GM10266 (cell line): ENCODE results near the gene OR4E1.

Experiments
- DNase-seq: peaks from one replicate; pipeline ENCODE4 v3.0.0; 2012; ENCODE audit errors: extremely low spot score
- TF ChIP-seq, protein P1 (sequence below): IDR thresholded peaks from 2 replicates; pipeline ENCODE4 v1.5.1; 2012; ENCODE audit warnings: mild to moderate bottlenecking, low read depth; ENCODE audit not compliant: control insufficient read depth, insufficient read depth; ENCODE audit errors: missing control alignments

Gene OR4E1, protein sequence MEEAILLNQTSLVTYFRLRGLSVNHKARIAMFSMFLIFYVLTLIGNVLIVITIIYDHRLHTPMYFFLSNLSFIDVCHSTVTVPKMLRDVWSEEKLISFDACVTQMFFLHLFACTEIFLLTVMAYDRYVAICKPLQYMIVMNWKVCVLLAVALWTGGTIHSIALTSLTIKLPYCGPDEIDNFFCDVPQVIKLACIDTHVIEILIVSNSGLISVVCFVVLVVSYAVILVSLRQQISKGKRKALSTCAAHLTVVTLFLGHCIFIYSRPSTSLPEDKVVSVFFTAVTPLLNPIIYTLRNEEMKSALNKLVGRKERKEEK

DNA sequence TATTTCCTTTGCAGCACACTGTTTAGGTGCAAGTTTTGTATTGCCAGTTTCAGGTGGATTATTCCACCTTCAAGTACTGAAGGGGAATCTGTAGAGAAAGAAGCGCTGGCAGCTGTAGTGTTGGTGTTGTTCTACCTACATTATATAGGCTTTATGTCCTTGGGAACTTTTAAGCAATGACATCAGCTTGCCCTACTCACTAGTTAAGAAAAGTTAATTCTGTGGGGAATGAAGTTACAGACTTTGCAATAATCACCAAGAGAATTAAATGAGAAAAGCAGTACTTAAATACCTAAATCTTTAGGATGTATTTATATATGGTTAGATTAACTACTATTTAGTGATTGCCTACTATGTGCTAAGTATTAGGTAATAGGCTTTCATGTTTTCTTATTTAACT, at the start of gene OR4E1:
Gene OR4E1 (minus strand): TSS at position 101 of the 400 bp plus-strand sequence. CDS start 2,883 bp downstream, outside the sequence.
- DNase-seq: no peak
- TF ChIP-seq, protein P1, sequence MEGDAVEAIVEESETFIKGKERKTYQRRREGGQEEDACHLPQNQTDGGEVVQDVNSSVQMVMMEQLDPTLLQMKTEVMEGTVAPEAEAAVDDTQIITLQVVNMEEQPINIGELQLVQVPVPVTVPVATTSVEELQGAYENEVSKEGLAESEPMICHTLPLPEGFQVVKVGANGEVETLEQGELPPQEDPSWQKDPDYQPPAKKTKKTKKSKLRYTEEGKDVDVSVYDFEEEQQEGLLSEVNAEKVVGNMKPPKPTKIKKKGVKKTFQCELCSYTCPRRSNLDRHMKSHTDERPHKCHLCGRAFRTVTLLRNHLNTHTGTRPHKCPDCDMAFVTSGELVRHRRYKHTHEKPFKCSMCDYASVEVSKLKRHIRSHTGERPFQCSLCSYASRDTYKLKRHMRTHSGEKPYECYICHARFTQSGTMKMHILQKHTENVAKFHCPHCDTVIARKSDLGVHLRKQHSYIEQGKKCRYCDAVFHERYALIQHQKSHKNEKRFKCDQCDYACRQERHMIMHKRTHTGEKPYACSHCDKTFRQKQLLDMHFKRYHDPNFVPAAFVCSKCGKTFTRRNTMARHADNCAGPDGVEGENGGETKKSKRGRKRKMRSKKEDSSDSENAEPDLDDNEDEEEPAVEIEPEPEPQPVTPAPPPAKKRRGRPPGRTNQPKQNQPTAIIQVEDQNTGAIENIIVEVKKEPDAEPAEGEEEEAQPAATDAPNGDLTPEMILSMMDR: no peak

DNA sequence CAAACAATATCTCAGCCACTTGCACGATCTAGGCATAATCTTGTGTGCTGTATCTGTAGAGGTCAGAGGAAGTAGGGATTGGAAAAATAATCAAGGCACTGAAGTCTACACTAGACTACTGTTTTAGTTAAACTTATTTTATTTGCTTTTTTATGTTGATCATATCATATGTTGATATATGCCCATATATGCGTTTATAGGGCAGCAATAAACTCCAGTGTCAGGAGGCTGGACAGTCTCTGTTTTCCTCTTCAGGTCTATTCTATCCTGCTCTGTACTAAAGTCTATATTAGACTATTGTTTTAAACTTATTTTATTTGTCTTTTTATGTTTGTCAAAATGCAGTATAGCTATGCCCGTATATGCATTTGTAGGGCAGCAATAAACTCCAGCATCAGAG, 47.9 kb upstream of the OR4E1 start:
- TF ChIP-seq, protein P1: no peak
- no peak for DNase-seq

DNA sequence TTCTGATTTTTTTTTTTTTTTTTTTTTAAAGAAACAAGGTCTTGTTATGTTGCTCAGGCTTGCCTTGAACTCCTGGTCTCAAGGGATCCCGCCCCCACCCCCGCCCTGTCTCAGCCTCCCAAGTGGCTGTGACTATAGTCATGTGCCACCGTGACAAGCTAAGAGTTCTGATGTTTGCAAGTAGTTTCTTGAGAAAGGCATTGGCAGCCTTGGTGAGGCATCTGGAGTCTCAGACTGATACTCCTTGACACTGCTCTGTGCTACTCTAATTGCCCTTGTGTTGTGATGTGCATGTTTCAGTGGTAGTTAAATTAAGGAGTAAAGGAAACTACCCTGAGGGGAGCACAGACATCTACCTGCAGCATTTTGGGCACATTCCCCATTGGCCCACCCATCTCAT, 46.2 kb upstream of the OR4E1 start:
- TF ChIP-seq, protein P1: no peak
- no peak for DNase-seq

DNA sequence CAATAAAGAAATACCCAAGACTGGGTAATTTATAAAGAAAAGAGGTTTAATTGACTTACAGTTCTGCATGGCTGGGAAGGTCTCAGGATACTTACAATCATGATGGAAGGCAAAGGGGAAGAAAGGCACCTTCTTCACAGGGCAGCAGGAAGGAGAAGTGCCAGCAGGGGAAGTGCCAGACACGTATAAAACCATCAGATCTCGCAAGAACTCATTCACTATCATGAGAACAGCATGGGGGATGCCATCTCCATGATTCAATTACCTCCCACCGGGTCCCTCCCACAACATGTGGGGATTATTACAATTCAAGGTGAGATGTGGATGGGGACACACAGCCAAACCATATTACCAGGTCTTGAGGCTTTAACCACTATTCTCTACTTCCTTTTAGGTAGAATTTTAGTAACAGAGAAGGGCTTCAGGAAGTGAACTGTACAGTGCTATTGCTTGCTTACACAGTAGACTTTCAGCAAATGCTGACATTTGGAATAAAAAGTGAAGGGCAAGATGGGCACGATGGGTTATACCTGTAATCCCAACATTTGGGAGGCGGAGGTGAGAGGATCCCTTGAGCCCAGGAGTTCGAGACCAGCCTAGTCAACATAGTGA, 40.8 kb upstream of the OR4E1 start:
- TF ChIP-seq, protein P1: no peak
- DNase-seq: no peak

DNA sequence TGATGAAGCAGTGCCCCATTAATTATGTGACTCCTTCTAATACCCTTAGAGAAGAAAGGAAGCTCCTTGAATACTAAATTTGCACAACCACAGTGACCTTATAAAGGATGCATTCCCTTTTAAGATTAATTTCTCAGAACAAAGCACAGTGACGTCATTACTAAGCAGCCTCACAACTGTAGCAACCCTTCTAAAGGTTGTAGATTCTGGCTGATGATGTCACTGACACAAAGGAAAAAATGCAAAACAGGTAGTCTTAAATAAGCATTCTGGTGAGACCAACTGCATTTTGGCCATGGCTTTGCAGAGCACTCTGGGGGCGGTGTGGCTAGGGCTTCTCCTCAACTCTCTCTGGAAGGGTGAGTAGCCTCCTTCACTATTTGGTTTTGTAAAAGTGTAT, 38.4 kb upstream of the OR4E1 start:
- no peak for DNase-seq
- TF ChIP-seq, protein P1: no peak

DNA sequence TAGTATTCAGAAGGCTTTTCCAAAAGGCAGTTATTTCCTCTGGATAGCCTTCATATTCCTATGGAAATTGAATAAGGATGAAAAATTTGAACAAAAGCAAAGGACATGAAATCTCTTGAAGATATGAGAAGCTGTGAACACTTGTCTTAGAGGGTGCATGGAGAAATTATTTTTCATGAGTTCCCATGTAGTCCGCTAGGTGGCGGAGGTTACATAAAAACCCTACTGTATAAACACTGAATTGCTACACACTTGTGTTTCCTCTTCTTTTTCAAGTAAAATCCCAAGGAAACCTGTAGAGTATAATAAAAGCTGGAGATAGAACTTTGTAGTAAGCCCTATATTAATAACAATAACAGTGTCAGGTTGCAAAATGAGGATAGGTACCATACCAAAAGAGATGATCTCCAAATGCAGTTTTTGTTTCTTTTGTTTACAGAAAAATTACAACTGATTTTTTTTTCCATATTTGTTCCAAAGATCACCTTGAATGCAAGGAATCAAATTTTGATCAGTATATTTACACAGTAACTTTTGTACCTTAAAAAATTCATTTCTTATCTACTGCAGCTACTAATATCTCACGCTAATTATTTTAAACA, 37.8 kb upstream of the OR4E1 start:
- TF ChIP-seq, protein P1: peak; percentile 70
- peak; percentile 55 for DNase-seq

DNA sequence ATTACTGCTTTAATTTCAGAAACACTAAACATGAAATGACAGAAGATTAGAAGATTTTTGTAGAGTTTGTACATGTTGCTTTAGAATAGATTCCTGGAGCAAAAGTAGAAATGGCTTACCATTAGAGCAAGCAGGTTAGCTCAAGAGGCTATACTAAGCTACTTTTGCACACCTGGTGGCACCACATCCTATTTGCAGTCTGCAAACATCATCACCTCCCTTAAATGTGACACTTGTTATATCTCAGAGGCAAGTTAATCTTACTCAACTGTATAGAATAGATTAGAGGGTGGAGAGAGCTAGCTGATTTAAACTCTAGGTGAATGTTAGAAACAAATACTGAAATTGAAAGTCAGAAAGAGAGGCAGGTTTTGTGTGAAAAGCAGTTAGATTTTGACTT, 30.7 kb upstream of the OR4E1 start:
- DNase-seq: no peak

More for the DNA sequence above, 30.7 kb upstream of the OR4E1 start:
- TF ChIP-seq, protein P1: no peak
